Liver (tissue), 9 donors: ENCODE results near the gene INPP4B. TPM values are rescaled to one million over a fixed set of nuclear protein-coding genes. Genes with fewer than 3 reads are reported as not detected.

Experiments used
- DNase-seq: peaks from one replicate; pipeline ENCODE4 v3.0.0-alpha.2; 2017; ENCODE audit warnings: low spot score
- H3K27ac ChIP-seq, 2 donors: one replicate each; pipeline ENCODE4 v1.7.0; 2013; ENCODE audit warnings: inconsistent platforms in 2 of 2, low read length in 2 of 2, control low read depth in 1 of 2, low read depth in 1 of 2, mild to moderate bottlenecking in 1 of 2
- H3K27me3 ChIP-seq, 4 donors: one replicate each; pipeline versions ENCODE4 v1.6.1 to v1.7.0; 2013; ENCODE audit warnings: low read length in 3 of 4, inconsistent platforms in 1 of 4, mild to moderate bottlenecking in 1 of 4, moderate library complexity in 1 of 4; ENCODE audit not compliant: control insufficient read depth in 4 of 4, insufficient read depth in 4 of 4
- H3K36me3 ChIP-seq, 4 donors: one replicate each; pipeline versions ENCODE4 v1.6.1 to v1.7.0; 2013; ENCODE audit warnings: low read length in 3 of 4, mild to moderate bottlenecking in 3 of 4, low read depth in 1 of 4, moderate library complexity in 1 of 4; ENCODE audit not compliant: control insufficient read depth in 4 of 4, insufficient read depth in 3 of 4
- H3K4me1 ChIP-seq, 4 donors: one replicate each; pipeline versions ENCODE4 v1.6.1 to v1.7.0; 2013; ENCODE audit warnings: low read length in 3 of 4, mild to moderate bottlenecking in 3 of 4, moderate library complexity in 1 of 4; ENCODE audit not compliant: control insufficient read depth in 4 of 4, insufficient read depth in 4 of 4
- H3K4me3 ChIP-seq, 3 donors: one replicate each; pipeline versions ENCODE4 v1.6.1 to v1.7.0; 2013; ENCODE audit warnings: low read length in 3 of 3, control low read depth in 1 of 3, low read depth in 1 of 3, mild to moderate bottlenecking in 1 of 3
- H3K9ac ChIP-seq, 2 donors: one replicate each; pipeline ENCODE4 v1.7.0; 2013; ENCODE audit warnings: low read length in 2 of 2, mild to moderate bottlenecking in 2 of 2, moderate library complexity in 2 of 2, control low read depth in 1 of 2, low read depth in 1 of 2
- H3K9me3 ChIP-seq, 4 donors: one replicate each; pipeline versions ENCODE4 v1.6.1 to v1.7.0; 2013; ENCODE audit warnings: low read length in 3 of 4; ENCODE audit not compliant: control insufficient read depth in 4 of 4
- ATF3 ChIP-seq: IDR thresholded peaks from 2 replicates; pipeline ENCODE4 v1.6.1; 2016; ENCODE audit warnings: antibody characterized with exemption
- CTCF ChIP-seq: fragments of 150-350 bp; IDR thresholded peaks from 2 replicates; pipeline ENCODE4 v1.5.1; 2017; ENCODE audit warnings: improper control_type of control experiment, low read depth, low read length; ENCODE audit not compliant: missing input control
- EGR1 ChIP-seq, 2 donors: IDR thresholded peaks; 2 replicates each; pipeline ENCODE4 v1.6.1; 2016 to 2018; ENCODE audit warnings: antibody characterized with exemption in 2 of 2, low read depth in 2 of 2
- FOXA1 ChIP-seq: IDR thresholded peaks from 2 replicates; pipeline ENCODE4 v1.6.1; 2016; ENCODE audit warnings: antibody characterized with exemption
- FOXA2 ChIP-seq: IDR thresholded peaks from 2 replicates; pipeline ENCODE4 v1.6.1; 2016; ENCODE audit warnings: antibody characterized with exemption
- HNF4A ChIP-seq, 2 donors: conservative IDR thresholded peaks; 2 replicates each; pipeline ENCODE4 v1.6.1; 2016; ENCODE audit warnings: antibody characterized with exemption in 2 of 2, mild to moderate bottlenecking in 2 of 2
- JUND ChIP-seq, 2 donors: IDR thresholded peaks; 2 replicates each; pipeline ENCODE4 v1.6.1; 2016; ENCODE audit warnings: antibody characterized with exemption in 2 of 2
- MAX ChIP-seq: IDR thresholded peaks from 2 replicates; pipeline ENCODE4 v1.6.1; 2016; ENCODE audit warnings: antibody characterized with exemption
- NR2F2 ChIP-seq: IDR thresholded peaks from 2 replicates; pipeline ENCODE4 v1.6.1; 2016; ENCODE audit warnings: antibody characterized with exemption
- RAD21 ChIP-seq, 2 donors: IDR thresholded peaks; 2 replicates each; pipeline ENCODE4 v1.6.1; 2016; ENCODE audit warnings: antibody characterized with exemption in 2 of 2, mild to moderate bottlenecking in 2 of 2
- REST ChIP-seq: IDR thresholded peaks from 2 replicates; pipeline ENCODE4 v1.6.1; 2016; ENCODE audit warnings: antibody characterized with exemption, mild to moderate bottlenecking
- RXRA ChIP-seq, 2 donors: IDR thresholded peaks; 2 replicates each; pipeline ENCODE4 v1.6.1; 2017 to 2018; ENCODE audit warnings: antibody characterized with exemption in 2 of 2, mild to moderate bottlenecking in 1 of 2
- TAF1 ChIP-seq: conservative IDR thresholded peaks from 2 replicates; pipeline ENCODE4 v1.6.1; 2016; ENCODE audit warnings: antibody characterized with exemption, mild to moderate bottlenecking
- YY1 ChIP-seq: IDR thresholded peaks from 2 replicates; pipeline ENCODE4 v1.6.1; 2016; ENCODE audit warnings: antibody characterized with exemption, mild to moderate bottlenecking
- ZBTB33 ChIP-seq: IDR thresholded peaks from 2 replicates; pipeline ENCODE4 v1.6.1; 2016; ENCODE audit warnings: antibody characterized with exemption
- WGBS: extraction: QIAGEN DNeasy Blood & Tissue Kit; methylation state at CpG from one replicate; pipeline ENCODE4 v1.1.7; 2013; 5-methylcytosine and 5-hydroxymethylcytosine counted together
- polyA plus RNA-seq, 2 donors: library from polyadenylated mRNA; stranded (reverse) in 1 of 2; unstranded in 1 of 2; fragments of 200-250 nt in 1 of 2; fragments of >200 nt in 1 of 2; fragmentation: Nextera tagmentation in 1 of 2; extraction: Ambion mirVana in 1 of 2; gene quantifications; one replicate each; pipeline versions ENCODE4 v1.2.1 to v1.2.3, GENCODE V29; 2013 to 2015
- total RNA-seq, 2 donors: library from RNA; depleted of rRNA; stranded (reverse); fragments of >200 nt; gene quantifications; one replicate each; pipeline ENCODE4 v1.2.3, GENCODE V29; 2014
- donor health status: healthy.
- donor health status: healthy.
- donor health status: healthy.
- donor health status: healthy.
- donor health status: healthy.

INPP4B gene
- total and polyA plus RNA-seq, 4 donors: 0.43 to 2.8 (median 1.6) TPM

- Histone ChIP-seq H3K36me3 (no peaks in the 10 kb centered on the region), H3K4me1 (no peaks in the 10 kb centered on the region), H3K27me3 (no peaks in the 10 kb centered on the region), H3K27ac (no peak overlapping the region), H3K9me3 (no peaks in the 10 kb centered on the region), H3K9ac (no peak overlapping the region), H3K4me3 (no peak overlapping the region)
- TF ChIP-seq FOXA1 (no peak), YY1 (no peak), JUND (IDR thresholded peaks at IDR 0.05) (no peak), NR2F2 (no peak), TAF1 (no peak), CTCF (no peak), FOXA2 (no peak), MAX (no peak)
- WGBS: 85% methylated on average over 3 of the region's 3 CpGs
- DNase-seq: no peak
Observed at GRCh38 chr4:142574306-142574705, 271.8 kb downstream of the INPP4B start.

GRCh38 chr4:142572071-142572470 lies 274.0 kb downstream of the INPP4B start:
- no peak overlapping the region for H3K4me3 ChIP-seq
- H3K27ac ChIP-seq: no peak overlapping the region
- TF ChIP-seq FOXA1 (no peak), HNF4A (conservative IDR thresholded peaks at IDR 0.05) (no peak), EGR1 (IDR thresholded peaks at IDR 0.05; ENCODE audit: low read depth in 2 of 2) (no peak), RAD21 (IDR thresholded peaks at IDR 0.05) (no peak), REST (no peak), TAF1 (no peak), MAX (no peak), ZBTB33 (no peak), ATF3 (no peak), FOXA2 (no peak), JUND (IDR thresholded peaks at IDR 0.05) (no peak), RXRA (IDR thresholded peaks at IDR 0.05) (no peak)
- no peak overlapping the region for H3K9ac ChIP-seq
- H3K9me3 ChIP-seq: no peaks in the 10 kb centered on the region
- H3K27me3 ChIP-seq: no peaks in the 10 kb centered on the region
- DNase-seq: no peak
- H3K4me1 ChIP-seq: no peaks in the 10 kb centered on the region
- H3K36me3 ChIP-seq: no peaks in the 10 kb centered on the region
- 51% methylated on average over 1 of the region's 1 CpG for WGBS
